Stimulated activated CD4-positive, alpha-beta T cell treated with anti-CD3 and anti-CD28 coated beads, Interleukin-12 subunit alpha, Interleukin-12 subunit beta, amount 100 ng/mL, for 4 hours (primary cell): ENCODE results near the gene COPE.
A peak's percentile ranks its signal among the peaks of the same experiment; 100 is the strongest.
"Not testable (repeated sequence)": the region's sequence is repeated elsewhere in the genome, so short reads cannot be mapped to it uniquely, and the experiment has no call there.

ENCODE experiments used
- DNase-seq: peaks from one replicate; pipeline ENCODE4 v3.0.0-alpha.2; 2020

Gene COPE

DNA sequence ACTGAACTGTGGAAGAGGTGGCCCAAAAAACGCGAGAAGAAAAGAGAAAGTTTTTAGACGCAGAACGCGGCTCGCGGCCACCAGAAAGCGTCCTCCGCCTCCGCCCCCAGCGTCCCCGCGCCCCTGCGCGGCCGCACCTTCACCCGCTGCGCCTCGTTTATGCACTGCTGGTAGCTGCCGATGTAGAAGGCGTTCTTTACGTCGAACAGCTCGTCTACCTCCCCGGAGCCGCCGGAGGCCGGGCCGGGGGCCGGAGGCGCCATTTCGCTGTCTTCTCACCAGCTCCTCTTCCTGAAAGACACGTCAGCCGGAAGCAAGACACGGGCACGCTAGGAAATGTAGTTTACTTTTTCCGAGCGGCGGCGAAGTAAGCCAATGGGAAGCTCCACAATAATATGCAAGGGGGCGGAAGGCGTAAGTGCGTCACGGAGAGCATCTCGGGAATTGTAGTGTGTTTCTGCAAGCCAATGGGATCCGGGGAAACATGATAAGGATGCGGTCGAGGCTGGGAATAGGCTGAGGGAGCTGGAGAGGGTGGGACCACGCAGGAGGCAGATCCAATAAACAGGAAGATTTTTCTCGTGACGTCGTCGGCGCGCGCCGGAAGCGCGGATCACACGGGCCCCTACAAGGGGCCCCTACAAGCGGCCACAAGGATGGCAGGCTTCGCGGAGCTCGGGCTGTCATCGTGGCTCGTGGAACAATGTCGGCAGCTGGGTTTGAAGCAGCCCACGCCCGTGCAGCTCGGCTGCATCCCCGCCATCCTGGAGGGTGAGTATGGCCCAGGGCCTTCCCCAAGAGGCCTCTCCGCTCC lies at the start of gene COPE, which contains the start of gene DDX49:
COPE (minus strand) TSS at position 302 of the 814 bp plus-strand sequence; CDS start at position 263, 39 bp downstream.
DDX49 (plus strand) TSS at position 630 of the 814 bp plus-strand sequence; CDS start at position 657, 27 bp downstream.
- peak; percentile 93 for DNase-seq

DNA sequence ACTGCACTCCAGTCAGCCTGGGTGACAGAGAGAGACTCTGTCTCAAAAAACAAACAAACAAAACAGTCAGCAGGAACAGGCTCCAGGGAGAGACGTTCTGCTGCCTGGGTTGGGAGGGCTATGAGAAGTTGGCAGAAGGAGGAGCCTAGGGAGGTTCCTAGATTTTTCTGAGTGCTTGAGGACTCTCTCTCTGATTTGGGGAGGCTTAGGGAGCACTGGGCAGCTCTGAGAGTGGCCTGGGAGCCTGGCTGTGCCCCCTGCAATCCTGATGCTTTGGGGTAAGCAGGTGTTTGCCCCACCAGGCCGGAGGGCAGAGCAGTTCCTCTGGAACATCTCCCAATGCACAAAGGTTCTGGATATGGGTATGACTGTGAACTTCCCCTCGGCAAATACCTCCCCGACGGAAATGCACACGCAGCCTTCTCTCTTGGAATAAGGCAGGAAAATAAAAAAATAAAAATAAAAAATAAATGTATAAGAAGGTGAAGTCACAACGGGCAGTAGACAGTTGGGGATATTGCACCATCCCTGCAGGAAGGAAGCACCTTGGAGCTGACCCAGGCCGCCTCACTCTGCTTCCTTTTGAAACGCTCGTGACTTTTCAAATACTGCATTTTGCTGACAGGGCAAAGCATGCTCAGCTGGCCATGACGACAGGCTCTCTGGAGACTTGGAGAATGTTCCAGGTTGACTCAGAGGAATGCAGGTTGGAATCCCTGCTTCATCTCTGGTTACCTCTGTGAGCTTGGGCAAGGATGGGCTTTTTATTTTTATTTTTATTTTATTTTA lies 48.4 kb upstream of the COPE start:
- no peak for DNase-seq

DNA sequence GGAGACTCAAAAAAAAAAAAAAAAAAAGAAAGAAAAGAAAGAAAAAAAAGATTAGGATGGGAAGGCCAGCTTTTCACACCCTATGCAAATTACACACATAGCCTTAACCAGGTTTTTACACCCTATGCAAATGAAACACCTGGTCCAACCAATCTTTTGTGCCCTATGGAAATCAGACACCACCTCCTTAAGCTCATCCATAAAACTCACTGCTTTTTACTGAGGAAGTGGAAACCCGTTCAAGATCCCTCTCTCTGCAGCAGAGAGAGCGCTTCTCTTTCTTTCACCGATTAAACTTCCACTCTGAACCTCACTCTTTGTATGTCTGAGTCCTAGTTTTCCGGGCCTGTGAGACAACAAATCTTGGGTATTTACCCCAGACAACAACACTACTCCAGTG lies 47.1 kb upstream of the COPE start:
- DNase-seq, result no peak

- no peak for DNase-seq
Measured at GRCh38 chr19:18964121-18964520, 44.9 kb upstream of the COPE start.

DNA sequence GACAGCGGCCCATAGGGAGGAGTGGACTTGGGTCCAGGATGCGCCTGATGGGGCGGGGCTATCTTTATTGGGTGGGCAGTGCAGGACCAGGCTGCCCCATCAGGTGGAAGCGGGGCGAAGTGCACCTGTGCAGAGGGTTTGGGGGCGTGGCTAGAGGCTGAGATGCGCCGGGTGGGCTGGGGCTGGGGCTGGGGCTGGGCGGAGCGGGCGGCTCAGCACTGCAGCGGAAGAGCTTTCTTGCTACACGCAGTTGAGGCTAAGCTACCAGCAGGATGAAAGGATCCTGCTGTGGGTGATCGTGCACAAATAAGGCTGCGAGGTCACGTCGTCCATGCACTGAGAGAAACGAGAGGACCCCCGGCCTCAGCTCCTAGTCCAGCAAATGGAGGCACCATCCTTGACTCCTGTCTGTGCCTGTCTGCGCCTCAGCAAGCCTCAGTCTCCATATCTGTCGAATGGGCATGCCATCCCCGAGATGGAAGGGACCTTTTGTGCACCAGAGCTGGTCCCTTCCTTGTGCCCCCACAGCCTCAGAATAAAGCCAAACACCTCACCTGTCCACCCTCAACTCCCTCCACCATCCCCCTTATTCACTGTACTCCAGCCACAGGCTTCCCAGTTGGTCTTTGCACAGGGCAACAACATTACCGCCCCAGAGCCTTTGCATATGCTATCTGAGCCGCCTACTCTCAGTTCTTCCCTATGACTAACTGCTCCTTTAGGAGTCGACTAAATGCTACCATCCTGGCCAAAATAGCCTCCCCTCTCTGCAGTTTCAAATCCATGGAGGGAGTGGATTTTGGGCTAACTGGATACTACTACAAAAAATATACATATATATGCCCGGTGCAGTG lies 42.8 kb upstream of the COPE start:
- peak; percentile 4 for DNase-seq

DNA sequence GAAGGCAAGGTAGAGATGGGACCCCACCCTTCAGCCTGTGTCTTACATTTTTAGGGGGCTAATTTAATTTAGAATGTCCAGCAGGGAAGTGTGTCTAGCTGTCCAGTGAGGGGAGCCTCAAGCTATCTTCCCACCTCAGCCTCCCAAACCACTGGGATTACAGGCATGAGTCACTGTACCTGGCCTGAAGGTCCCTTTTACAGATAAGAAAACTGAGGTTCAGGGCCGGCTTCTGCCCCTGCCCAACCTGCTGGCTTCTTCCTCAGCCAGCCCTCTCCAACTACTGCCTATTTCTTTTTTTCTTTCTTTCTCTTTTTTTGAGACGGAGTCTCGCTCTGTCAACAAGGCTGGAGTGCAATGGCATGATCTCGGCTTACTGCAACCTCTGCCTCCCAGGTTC lies 41.2 kb upstream of the COPE start:
- DNase-seq, result no peak

GRCh38 chr19:18955042-18955441 lies 35.9 kb upstream of the COPE start:
- DNase-seq, result no peak

GRCh38 chr19:18954094-18954493 lies 34.9 kb upstream of the COPE start:
- no peak for DNase-seq

- DNase-seq, result not testable (repeated sequence)
Measured at GRCh38 chr19:18952364-18953003, 33.3 kb upstream of the COPE start.

DNA sequence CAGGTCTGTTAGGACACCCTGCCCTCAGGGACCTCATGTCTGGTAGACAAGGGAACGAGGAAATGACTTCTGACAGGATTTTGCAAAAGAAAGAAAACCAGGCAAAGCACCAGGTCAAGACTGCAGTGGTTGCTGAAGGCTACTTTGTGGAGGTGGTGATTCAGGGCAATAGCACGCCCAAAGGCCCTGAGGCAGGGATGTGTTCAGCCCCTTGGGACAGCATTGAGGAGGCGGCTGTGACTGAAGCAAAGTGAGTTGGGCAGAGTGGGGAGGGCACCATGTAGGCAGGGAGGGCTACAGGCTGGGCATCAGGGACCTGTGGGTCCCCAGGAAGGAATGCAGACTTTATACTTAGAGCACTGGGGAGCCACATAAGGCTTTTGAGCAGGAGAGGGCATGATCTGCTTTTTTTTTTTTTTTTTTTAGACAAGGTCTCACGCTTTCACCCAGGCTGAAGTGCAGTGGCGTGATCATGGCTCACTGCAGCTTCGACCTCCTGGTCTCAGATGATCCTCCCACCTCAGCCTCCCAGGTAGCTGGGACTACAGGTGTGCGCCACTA lies 32.6 kb upstream of the COPE start:
- no peak for DNase-seq

DNA sequence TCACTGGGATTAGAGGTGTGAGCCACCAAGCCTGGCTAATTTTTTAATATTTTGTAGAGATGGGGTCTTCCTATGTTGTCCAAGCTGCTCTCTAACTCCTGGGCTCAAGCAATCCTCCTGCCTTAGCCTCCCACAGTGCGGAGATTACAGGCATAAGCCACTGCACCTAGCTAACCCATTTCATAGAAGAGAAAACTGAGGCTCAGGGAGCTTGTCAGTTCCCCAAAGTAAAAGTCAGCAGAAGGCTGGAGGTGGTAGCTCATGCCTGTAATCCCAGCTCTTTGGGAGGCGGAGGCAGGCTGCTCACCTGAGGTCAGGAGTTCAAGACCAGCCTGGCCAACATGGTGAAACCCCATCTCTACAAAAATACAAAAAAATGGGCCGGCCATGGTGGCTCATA lies 30.7 kb upstream of the COPE start:
- no peak for DNase-seq

DNA sequence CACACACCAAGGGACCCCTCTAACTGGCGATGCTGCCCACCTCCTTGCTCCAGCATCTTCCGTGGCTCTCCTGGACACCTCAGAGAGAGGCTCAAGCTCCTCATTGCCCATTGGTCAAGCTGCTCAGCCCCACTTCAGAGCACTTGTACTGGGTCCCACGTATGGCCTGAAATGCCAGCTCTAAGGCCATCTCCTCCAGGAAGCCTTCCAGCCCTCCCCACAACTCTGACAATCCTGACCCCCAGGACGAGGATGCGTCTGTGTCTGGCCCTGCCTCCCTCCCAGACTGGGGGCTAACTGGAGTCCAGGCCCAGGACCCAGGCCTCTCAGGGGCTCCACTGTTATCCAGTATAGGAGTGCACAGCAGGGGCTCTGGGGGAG lies 29.8 kb upstream of the COPE start:
- DNase-seq, result no peak

DNA sequence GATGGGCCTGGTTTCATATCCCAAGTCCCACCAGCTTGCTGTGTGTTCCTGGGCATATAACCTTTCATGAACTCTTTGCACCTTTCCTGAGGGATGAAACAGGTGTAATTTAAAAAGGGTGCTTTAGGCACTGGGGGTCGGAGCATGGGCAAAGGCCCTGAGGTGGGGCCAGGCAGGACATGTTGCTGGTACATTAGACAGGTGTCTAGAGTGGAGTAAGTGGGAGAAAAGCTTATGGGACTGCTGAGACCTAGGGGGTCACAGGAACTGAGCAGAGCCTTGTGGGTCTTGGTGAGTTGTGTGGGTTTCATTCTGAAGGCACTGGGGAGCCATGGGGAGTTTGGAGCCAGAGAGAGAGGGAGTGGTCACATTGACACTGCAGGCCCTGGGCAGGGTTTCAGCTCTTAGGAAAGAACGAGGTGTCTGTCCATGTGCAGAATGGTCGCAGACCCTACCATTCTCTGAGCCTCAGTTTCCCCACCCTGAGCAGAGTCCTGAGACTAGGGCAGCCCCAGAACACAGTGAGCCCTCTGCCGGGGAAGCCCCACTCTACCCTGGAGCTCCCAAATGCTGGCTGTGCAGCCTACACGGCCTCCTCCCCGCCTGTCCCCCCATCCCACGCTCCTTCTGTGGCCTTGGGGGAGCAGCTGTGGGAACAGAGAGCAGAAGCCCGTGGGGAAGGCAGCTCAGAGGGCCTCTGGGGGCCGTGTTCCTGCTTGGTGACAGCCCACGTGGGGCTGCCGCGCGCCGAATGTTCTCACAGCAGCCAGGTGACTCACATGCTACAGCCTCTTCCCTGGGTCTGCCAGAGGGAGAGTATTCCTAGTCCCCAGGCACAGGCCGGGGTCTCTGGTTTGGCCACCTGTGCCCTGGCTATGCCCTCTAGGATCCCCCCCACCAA lies 29.1 kb upstream of the COPE start:
- no peak for DNase-seq

DNA sequence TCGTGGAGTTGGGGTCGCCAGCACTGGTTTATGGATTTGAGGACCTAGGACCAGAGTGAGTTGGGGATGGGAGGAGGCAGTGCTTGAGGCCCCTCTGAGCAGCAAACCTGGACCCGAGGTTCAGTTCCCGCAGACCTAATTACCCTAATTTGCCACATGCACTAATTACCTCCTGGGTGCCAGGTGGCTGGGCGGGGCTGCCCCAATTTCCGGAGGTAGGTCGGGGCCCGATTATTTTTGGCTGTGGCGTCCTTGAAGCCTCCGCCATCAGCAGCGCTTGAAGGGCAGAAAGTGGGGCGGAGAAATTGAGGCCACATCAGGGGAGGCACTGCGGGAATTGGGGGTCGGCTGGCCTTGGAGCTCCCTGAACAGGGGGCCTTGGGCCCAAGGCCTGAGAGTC lies 27.7 kb upstream of the COPE start:
- no peak for DNase-seq

DNA sequence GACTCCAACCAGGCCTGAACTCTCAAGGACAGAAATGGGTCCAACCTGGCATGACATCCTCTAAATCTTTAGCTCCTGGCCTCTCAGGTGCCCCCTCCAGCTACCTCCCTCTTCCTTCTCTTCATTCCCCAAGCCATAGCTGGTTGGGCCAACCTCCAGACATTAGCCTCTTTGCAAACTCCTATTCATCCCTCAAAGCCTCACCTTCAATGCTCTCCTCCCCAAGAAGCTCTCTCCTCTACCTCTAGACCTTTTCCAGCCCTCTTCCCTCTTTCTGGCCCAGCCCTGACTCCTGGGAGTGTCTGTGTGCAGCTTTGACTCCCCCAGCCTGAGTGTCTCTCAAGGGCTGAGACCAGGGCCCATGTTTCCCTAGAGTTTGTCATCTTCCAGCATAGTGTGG lies 27.1 kb upstream of the COPE start:
- no peak for DNase-seq

- no peak for DNase-seq
Measured at GRCh38 chr19:18945297-18945696, 26.1 kb upstream of the COPE start.

DNA sequence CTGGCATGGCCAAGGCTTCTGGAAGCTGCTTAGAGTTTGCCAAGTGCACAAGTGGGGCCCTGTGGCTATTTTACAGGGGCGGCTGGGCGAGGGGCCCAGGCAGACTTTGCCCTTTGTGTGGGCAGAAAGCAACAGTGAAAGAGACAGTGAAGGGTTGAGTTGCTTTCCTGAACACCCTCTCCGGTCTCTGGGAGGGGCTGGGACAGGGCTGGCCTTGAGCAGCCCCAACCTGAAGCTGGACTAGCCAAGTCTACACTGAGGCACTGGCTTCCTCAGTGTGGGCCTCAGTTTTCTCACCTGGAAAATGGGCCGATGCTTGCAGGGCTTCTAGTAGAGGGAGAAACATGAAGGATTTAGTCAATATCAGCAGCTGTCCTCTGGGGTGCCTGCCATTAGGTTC lies 24.3 kb upstream of the COPE start:
- no peak for DNase-seq

GRCh38 chr19:18942692-18943091 lies 23.5 kb upstream of the COPE start:
- DNase-seq, result no peak

GRCh38 chr19:18941628-18942354 lies 22.6 kb upstream of the COPE start:
- no peak for DNase-seq
